Stimulated activated CD4-positive, alpha-beta T cell treated with anti-CD3 and anti-CD28 coated beads, Interleukin-12 subunit alpha, Interleukin-12 subunit beta, amount 100 ng/mL, for 24 hours (primary cell): ENCODE results near the gene LMO7.
"Not testable (repeated sequence)": the region's sequence is repeated elsewhere in the genome, so short reads cannot be mapped to it uniquely, and the experiment has no call there.

Source experiments
- DNase-seq, 2 experiments: peaks; one replicate each; pipeline ENCODE4 v3.0.0-alpha.2; 2020; ENCODE audit warnings: low read depth in 2 of 2

Gene LMO7

GRCh38 chr13:75699062-75699461 is 62.9 kb downstream of the LMO7 start:
- no peak for DNase-seq

- DNase-seq = not testable (repeated sequence)
Observed at GRCh38 chr13:75699717-75700116, 63.6 kb downstream of the LMO7 start.

- DNase-seq = no peak
Observed at GRCh38 chr13:75700552-75700951, 64.4 kb downstream of the LMO7 start.

DNA sequence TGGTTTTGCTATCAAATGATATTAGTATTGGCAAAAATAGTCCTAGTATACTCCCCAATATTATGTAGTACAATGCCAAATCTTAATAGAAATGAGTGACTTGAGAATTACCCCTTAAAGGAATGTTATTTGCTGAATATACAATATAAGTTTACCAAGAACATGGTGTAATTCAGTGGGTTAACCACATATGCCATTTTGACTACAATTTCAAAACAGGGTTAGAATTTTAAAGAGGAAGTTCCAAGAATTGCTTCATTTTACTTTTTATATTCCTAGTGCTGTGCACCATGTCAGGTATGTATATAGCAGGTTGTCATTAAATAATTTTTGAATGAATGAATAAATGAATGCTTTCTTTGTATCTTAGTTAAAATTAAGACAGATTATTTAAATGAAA is 66.3 kb downstream of the LMO7 start:
- DNase-seq = no peak

- no peak for DNase-seq
Observed at GRCh38 chr13:75703769-75704168, 67.6 kb downstream of the LMO7 start.

- DNase-seq = no peak
Observed at GRCh38 chr13:75704194-75704926, 68.2 kb downstream of the LMO7 start.

- DNase-seq = no peak
Observed at GRCh38 chr13:75704927-75705288, 68.8 kb downstream of the LMO7 start.

DNA sequence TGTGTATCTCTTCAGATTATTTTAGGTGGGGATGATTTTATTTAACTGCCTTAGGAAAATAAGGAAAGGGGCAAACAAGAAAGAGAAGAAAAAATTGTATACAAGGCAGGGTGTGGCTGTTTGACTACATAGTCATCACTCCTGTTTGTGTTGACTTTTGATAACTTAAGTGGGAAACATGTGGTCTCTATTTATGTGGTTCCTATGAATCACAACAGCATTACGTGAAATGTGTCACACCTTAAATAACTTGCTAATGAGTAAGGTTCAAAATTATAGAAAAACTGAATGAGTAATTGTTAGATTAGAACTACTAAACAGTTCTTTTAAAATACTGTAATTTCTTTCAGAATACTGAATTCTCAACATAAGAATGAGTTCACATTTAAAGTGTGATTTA is 69.3 kb downstream of the LMO7 start:
- DNase-seq = no peak

DNA sequence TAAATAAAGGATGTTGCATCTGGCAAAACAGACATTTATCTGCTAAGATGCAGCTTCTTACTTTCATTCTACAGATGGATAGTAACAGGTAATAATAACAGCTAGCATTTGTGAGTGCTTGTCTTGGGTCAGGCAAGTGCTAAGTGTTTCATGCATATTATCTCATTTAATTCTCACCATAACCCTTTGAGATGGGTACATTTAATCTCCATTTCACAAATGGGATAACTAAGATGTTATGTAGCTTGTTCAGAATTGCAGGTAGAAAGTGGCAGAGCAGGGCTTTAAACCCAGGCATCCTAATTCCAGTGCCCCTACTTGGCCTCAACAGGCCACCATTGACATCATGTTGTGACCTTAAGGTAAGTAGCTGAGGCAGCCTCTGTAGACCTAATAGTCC is 69.8 kb downstream of the LMO7 start:
- no peak for DNase-seq

- no peak for DNase-seq
Observed at GRCh38 chr13:75713852-75714251, 77.7 kb downstream of the LMO7 start.

- DNase-seq = no peak
Observed at GRCh38 chr13:75715601-75716523, 79.7 kb downstream of the LMO7 start.

GRCh38 chr13:75717525-75717924 is 81.4 kb downstream of the LMO7 start:
- DNase-seq = no peak

- no peak for DNase-seq
Observed at GRCh38 chr13:75721307-75721706, 85.2 kb downstream of the LMO7 start.

GRCh38 chr13:75723901-75724300 is 87.8 kb downstream of the LMO7 start:
- no peak for DNase-seq

- no peak for DNase-seq
Observed at GRCh38 chr13:75724752-75725517, 88.8 kb downstream of the LMO7 start.

DNA sequence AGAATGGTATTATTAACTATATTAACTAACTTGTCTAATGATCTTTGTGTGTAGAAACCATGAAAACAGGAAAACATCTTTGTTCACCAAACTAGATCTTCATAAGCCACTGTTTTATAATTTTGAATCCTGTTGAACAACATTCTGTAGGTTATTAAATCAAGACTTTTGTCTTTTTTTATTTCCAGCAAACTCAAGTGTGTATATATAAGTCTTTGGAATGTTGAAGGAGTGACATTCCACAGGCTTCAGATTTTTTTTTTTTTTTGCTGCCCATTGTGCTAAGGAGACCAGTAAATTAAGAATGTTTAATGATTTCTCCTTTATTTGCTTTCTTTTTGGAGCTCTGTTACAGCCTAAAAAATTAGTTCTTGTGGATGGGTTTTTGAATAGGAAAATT is 89.6 kb downstream of the LMO7 start:
- DNase-seq = no peak

- DNase-seq = no peak
Observed at GRCh38 chr13:75726306-75726705, 90.2 kb downstream of the LMO7 start.

GRCh38 chr13:75733113-75733512 is 97.0 kb downstream of the LMO7 start:
- DNase-seq = not testable (repeated sequence)

- no peak for DNase-seq
Observed at GRCh38 chr13:75736173-75736572, 100.0 kb downstream of the LMO7 start.

DNA sequence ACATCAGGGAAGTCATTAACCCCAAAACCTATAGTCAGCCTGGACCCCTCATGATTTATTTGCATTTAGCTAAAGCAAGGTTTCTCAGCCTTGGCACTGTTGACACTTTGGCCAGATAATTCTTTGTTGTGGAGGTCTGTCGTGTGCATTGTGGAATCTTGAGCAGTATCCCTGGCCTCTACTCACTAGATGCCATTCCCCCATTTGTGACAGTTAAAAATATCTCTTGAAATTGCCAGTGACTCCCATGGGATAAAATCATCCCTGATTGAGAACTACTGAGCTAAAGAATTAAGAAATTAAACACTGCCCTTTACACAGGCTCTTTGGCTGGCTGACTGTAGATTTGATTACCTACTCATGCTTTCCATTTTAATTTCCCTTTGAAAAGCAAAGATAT is 102.7 kb downstream of the LMO7 start:
- no peak for DNase-seq

DNA sequence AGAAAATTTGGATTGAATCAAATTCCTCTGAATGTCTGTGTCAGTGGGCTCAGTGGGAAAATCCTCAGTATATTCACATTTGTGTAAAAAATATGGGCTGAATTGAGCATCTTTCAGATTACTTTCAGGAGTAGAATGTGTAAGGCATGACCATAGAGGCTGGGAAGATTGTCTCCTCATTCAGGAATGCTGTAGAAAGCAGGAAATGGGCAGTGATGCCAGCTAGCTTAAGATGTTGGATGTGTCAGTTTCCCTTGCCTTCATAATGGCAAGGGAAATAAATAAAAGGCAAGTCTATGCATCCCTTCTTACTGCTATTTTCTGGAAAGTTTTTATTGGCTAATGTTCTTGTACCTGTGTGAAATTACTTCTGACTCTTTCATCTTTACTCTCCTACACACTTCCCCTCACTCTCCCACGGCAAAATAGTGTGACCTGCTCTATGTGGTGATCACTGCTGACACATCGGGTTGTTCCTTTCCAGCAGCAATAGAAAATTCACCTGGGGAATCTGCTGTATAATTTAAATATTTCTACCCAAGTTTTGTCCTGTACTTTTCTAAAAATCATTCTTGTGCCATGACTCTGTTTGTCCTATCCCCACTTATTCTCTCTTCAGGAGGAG is 103.2 kb downstream of the LMO7 start:
- no peak for DNase-seq

- no peak for DNase-seq
Observed at GRCh38 chr13:75740031-75740430, 103.9 kb downstream of the LMO7 start.
